ENCODE data around the gene EYS. TPM values are rescaled to one million over a fixed set of nuclear protein-coding genes. Genes with fewer than 3 reads are reported as not detected.

The EYS gene
- total and polyA plus RNA-seq, 2 of the 13 experiments (the other 11 are each of a cell fraction or from before 2014, with no cell fraction given): 0.04 to 0.07 TPM

DNA sequence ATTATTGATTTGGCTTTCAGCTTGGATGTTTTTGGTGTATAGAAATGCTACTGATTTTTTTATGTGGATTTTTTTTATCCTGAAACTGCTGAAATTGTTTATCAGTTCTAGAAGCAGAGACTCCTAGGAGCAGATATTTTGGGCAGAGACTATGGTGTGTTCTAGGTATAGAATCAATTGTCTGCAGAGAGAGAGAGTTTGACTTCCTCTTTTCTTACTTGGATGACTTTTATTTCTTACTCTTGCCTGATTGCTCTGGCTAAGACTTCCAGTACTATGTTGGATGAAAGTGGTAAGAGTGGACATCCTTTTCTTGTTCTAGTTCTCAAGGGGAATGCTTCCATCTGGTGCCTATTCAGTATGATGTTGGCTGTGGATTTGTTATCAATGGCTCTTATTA, 1700.8 kb downstream of the EYS start:
- ChIA-PET CTCF (ENCODE audit: low intra/inter-chr PET ratio, low total read pairs) (no interaction called here), POLR2A (no interaction called here)
- intact Hi-C loops (cut with micrococcal nuclease; ENCODE audit: unreplicated experiment): no loop called here
- no peak for DNase-seq (ENCODE audit: low spot score)
- no peak for TF ChIP-seq DMAP1 (CRISPR knock-in tag; IDR thresholded peaks at IDR 0.05)
- TF ChIP-seq ZNF543 (CRISPR knock-in tag; IDR thresholded peaks at IDR 0.05): no peak
- no peak for TF ChIP-seq TEAD2 (CRISPR knock-in tag; IDR thresholded peaks at IDR 0.05)
- TF ChIP-seq NFYB (CRISPR knock-in tag; IDR thresholded peaks at IDR 0.05): no peak
- TF ChIP-seq EP300 (IDR thresholded peaks at IDR 0.05; ENCODE audit: low read depth in 2 of 2, low read length in 2 of 2): no peak
- no peak for TF ChIP-seq EP300 (CRISPR knock-in tag; IDR thresholded peaks at IDR 0.05; ENCODE audit: borderline replicate concordance)
- TF ChIP-seq, protein P1, sequence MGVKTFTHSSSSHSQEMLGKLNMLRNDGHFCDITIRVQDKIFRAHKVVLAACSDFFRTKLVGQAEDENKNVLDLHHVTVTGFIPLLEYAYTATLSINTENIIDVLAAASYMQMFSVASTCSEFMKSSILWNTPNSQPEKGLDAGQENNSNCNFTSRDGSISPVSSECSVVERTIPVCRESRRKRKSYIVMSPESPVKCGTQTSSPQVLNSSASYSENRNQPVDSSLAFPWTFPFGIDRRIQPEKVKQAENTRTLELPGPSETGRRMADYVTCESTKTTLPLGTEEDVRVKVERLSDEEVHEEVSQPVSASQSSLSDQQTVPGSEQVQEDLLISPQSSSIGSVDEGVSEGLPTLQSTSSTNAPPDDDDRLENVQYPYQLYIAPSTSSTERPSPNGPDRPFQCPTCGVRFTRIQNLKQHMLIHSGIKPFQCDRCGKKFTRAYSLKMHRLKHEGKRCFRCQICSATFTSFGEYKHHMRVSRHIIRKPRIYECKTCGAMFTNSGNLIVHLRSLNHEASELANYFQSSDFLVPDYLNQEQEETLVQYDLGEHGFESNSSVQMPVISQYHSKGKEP (CRISPR knock-in tag; IDR thresholded peaks at IDR 0.05): no peak
- no peak for TF ChIP-seq NKX3-1 (CRISPR knock-in tag; IDR thresholded peaks at IDR 0.05)
- TF ChIP-seq ZNF331 (CRISPR knock-in tag; IDR thresholded peaks at IDR 0.05): no peak
- TF ChIP-seq, protein P2, sequence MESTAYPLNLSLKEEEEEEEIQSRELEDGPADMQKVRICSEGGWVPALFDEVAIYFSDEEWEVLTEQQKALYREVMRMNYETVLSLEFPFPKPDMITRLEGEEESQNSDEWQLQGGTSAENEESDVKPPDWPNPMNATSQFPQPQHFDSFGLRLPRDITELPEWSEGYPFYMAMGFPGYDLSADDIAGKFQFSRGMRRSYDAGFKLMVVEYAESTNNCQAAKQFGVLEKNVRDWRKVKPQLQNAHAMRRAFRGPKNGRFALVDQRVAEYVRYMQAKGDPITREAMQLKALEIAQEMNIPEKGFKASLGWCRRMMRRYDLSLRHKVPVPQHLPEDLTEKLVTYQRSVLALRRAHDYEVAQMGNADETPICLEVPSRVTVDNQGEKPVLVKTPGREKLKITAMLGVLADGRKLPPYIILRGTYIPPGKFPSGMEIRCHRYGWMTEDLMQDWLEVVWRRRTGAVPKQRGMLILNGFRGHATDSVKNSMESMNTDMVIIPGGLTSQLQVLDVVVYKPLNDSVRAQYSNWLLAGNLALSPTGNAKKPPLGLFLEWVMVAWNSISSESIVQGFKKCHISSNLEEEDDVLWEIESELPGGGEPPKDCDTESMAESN (CRISPR knock-in tag; conservative IDR thresholded peaks at IDR 0.05): no peak
- TF ChIP-seq GTF2F1 (IDR thresholded peaks at IDR 0.05; ENCODE audit: low read length): no peak
- in situ Hi-C loops (cut with HindIII; ENCODE audit: extremely low pct_ligation_motif_present, low pct_unique_long_range_greater_than_20kb): no loop called here
- no peak for ATAC-seq
- H3K4me1 ChIP-seq (ENCODE audit: insufficient read depth, low read length): no peaks in the 10 kb centered on the region
- no peak overlapping the region for H3K27ac ChIP-seq (ENCODE audit: extremely low read length, insufficient read depth, low read length)
- no peaks in the 10 kb centered on the region for H3K9me3 ChIP-seq (ENCODE audit: low read length)
- H3K4me3 ChIP-seq (replicated peaks in 1 of 3; ENCODE audit: insufficient read depth in 1 of 3, low read depth in 2 of 3, low read length in 3 of 3): no peak overlapping the region
- no peak for FAIRE-seq
- H2AFZ ChIP-seq (ENCODE audit: low read length): no peak overlapping the region
- no peaks in the 10 kb centered on the region for H3K36me3 ChIP-seq (replicated peaks in 1 of 2; ENCODE audit: control insufficient read depth in 1 of 2, insufficient read depth in 2 of 2, low read length in 2 of 2)
- H3K9ac ChIP-seq (ENCODE audit: insufficient read depth, low read depth, low read length): no peak overlapping the region
- no peak overlapping the region for H3K4me2 ChIP-seq (ENCODE audit: low read depth, low read length)
- no peaks in the 10 kb centered on the region for H3K79me2 ChIP-seq (ENCODE audit: insufficient read depth, low read length)
- BruUV-seq (replicated peaks): no TSS peak
- H4K20me1 ChIP-seq (ENCODE audit: insufficient read depth, low read length): no peaks in the 10 kb centered on the region
- no peaks in the 10 kb centered on the region; a peak in 1 of 5 replicates for H3K27me3 ChIP-seq (ENCODE audit: control insufficient read depth in 1 of 2, insufficient read depth in 2 of 2, low read length in 2 of 2)

All from HepG2 (cell line).